A673 (cell line): Measurements from ENCODE around the gene UBE3B.

ENCODE experiments used
- CTCF ChIP-seq: fragments of 300-800, 200-600 bp; sonication (generic); conservative IDR thresholded peaks from 2 replicates; pipeline ENCODE4 v1.5.1; 2017; ENCODE audit warnings: low read depth, mild to moderate bottlenecking, antibody characterized with exemption, low read length, moderate library complexity, mixed read lengths
- EZH2 ChIP-seq: fragments of 200-600 bp; sonication (generic); IDR thresholded peaks from 2 replicates; pipeline ENCODE4 v1.6.1; 2017; ENCODE audit warnings: borderline replicate concordance, low read depth, mild to moderate bottlenecking, mixed read lengths, antibody characterized with exemption, low read length; ENCODE audit not compliant: poor library complexity, severe bottlenecking

DNA sequence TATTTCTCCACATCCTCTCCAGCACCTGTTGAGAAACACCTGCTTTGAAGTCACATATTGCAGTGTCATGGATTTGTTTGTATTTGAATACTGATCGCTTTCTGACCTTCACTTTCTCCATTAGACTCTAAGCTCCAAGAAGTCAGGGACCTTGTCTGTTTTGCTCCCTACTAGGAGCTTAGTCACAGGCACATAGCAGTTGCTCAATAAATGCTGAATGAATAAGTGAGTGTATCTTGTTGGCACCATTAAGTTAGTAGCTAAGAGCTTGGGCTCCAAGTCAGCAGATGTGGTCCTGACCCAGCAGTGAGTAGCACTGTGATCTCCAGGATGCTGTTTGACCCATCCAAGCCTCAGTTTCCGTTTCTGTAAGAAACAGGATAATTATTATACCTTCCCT, 106.3 kb downstream of the UBE3B start:
- no peak for TF ChIP-seq CTCF
- TF ChIP-seq EZH2: no peak
